Choroid plexus epithelial cell (primary cell): ENCODE results near the gene ARHGAP27.

Experiments
- DNase-seq: peaks from one replicate; pipeline ENCODE4 v3.0.0-alpha.2; 2010; ENCODE audit warnings: low read depth
- H3K4me3 ChIP-seq: 2 replicates; pipeline ENCODE4 v1.5.1; 2011; ENCODE audit warnings: low read depth, mild to moderate bottlenecking, control low read depth, low read length, moderate library complexity
- TF ChIP-seq, protein P1 (sequence below): conservative IDR thresholded peaks from 2 replicates; pipeline ENCODE4 v1.5.1; 2011; ENCODE audit warnings: low read depth, mild to moderate bottlenecking, control low read depth, inconsistent platforms, low read length, moderate library complexity

Gene ARHGAP27

DNA sequence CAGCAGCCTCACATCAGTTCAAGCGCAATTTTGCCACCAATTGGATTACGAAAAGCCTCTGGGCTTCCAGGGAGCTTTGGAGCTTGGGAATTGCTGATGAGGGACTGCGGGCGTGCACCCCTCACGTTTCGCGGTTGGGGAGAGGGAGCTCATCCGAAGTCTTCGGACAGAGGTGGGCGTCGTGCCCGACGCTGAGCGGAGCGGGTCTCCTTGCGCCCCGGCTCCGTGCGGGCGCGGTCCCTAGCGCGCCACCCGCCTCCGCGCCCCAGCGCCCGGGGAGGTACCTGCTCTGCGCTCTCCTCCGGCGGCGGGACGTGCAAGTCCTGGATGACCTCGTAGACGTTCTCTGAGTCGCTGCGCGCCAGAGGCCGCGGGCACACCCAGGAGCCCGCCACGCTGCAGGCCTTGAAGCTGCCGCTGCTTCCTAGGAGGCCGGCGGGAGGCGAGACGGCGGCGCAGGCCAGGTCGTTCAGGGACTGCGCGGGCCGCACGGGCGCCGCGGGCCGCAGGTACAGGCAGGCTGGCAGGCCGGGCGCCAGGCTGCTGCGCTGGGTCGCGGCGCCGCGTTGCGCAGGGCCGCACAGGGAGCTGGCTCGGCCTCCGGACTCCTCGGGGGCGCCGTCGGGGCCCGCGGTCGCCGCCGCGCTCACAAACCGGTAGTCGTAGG lies 3.2 kb downstream of the ARHGAP27 start:
- no peak overlapping the region for H3K4me3 ChIP-seq
- TF ChIP-seq, protein P1, sequence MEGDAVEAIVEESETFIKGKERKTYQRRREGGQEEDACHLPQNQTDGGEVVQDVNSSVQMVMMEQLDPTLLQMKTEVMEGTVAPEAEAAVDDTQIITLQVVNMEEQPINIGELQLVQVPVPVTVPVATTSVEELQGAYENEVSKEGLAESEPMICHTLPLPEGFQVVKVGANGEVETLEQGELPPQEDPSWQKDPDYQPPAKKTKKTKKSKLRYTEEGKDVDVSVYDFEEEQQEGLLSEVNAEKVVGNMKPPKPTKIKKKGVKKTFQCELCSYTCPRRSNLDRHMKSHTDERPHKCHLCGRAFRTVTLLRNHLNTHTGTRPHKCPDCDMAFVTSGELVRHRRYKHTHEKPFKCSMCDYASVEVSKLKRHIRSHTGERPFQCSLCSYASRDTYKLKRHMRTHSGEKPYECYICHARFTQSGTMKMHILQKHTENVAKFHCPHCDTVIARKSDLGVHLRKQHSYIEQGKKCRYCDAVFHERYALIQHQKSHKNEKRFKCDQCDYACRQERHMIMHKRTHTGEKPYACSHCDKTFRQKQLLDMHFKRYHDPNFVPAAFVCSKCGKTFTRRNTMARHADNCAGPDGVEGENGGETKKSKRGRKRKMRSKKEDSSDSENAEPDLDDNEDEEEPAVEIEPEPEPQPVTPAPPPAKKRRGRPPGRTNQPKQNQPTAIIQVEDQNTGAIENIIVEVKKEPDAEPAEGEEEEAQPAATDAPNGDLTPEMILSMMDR: no peak
- no peak for DNase-seq

DNA sequence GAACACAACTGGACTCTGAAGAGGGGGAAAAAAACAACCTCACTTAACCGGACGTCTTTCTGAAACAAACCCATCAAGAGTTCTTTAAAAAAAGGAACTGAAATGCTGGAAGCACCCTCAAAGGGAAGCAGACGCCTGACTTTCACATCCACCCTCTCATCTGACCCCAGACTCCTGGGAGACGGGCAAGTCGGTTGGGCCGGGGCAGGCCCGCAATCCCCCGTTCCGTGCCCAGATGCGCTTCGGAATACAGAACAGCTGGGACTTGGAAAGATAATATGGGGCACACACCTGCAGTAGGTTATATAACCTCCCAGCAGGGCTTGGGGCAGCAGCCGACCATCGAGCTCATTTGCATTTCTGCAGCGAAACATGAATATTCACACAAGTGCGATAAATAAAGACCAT lies 3.7 kb downstream of the ARHGAP27 start:
- H3K4me3 ChIP-seq: no peak overlapping the region
- TF ChIP-seq, protein P1: no peak
- no peak for DNase-seq

DNA sequence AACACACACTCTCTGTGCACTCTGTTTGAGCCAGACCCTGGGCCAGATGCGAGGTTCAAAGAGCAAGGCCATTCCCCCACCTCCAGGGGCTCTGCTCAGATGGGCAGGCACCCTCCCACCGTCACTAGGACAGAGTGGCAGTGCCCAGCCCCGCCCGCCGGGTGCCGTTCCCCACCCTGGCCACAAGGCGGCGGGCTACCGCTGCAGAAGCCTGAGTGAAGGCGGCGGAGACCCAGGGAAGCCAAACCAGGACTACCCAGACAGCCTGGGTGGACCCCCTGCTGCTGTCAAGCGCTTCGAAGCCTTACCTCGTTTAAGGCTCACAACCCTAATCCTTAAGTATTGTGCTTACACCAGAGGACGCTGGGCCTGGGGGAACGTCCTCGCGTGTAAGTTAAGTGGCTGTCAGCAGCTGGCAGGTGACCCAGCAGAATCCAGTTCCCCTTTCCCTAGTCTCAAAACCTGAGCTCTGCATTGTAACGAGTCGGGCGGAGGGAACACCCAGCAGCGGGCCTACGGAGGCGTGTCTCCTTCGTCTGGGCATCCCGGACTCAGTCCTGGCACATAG lies 4.5 kb downstream of the ARHGAP27 start:
- H3K4me3 ChIP-seq: no peak overlapping the region
- TF ChIP-seq, protein P1: peak; percentile 93
- peak; percentile 71 for DNase-seq

DNA sequence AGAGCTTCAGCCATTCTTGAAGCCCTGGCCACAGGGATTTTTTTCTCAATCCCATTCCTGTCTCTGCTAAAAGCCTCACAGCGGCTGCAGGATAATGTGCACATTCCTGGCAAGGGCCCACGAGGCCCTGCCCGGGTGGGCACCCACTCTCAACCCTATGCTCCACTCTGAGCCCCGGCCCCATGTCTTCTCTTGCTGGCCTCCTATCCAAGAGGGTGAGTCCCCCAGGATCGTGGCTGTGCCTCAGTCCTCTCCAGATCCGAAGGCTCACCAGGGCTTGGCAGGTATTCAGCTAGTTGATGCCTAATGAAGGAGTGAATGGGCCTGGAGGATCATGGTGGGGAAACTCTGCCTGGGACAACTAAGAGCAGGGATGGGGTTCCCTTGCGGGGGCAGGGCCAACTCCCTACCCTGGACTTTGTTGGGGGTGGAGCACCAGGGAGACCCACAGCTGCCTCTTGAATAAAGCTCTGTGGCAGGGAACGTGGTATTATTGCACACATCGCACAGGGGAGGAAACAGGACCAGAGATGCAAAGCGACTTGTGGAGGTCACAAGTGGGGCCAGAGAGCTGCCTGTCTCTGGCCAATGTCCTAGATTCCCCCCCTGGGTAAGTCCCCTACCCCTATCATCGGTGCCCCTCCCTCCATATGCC lies 5.4 kb downstream of the ARHGAP27 start:
- no peak overlapping the region for H3K4me3 ChIP-seq
- DNase-seq: no peak
- TF ChIP-seq, protein P1: no peak

DNA sequence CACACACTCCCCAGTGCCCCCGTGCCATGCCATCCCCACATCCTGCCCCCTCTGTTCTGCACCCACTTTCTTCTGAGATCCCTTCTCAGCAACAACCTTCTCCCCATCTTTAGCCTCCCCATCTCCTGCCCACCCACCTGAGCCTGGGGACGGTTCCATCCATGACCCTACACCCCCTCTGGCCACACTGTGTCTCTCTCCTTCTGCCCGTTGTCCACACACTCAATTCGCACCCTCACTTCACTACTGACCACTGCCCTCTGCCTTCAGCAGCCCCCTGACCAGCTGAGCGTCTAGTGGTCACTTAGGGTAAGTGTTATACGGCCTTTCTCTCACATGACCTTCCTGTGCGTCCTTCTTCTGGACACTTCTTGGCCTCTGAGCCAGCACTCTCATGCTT lies 6.1 kb downstream of the ARHGAP27 start:
- H3K4me3 ChIP-seq: no peak overlapping the region

DNA sequence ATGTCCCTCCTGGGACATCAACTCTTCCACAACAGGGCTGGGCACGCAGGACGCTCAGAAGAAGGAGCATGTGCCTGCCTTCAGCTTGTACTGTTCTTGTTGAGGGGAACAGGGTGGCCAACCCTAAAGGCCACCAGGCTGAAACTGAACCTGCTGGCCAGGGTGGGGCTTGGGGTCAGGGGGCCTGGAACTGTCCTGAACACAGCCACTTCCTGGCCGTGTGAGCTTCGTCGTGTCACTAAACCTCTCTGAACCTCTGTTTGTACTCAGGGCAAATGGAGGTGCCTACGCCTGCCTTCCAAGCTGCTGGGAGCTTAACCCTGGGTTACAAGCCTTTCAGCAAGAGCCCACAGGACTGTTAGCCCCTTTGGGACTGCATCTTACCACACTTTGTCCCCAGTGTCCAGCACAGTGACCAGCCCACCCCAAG lies 6.7 kb downstream of the ARHGAP27 start:
- DNase-seq: no peak
- H3K4me3 ChIP-seq: no peak overlapping the region
- TF ChIP-seq, protein P1: no peak

More for the DNA sequence above, 6.1 kb downstream of the ARHGAP27 start:
- TF ChIP-seq, protein P1: no peak
- DNase-seq: no peak
